GM23338 (cell line): ENCODE results near the gene MRO. TPM values are rescaled to one million over a fixed set of nuclear protein-coding genes. Genes with fewer than 3 reads are reported as not detected.

Experiments used
- ATAC-seq: fragments of 200-7000 bp; cut with Tn5 transposase; 3 replicates; pipeline ENCODE4 v1.9.1; 2020
- DNase-seq: peaks from one replicate; pipeline ENCODE4 v3.0.0-alpha.2; 2015; ENCODE audit warnings: low spot score
- H2AFZ ChIP-seq: fragments of 200-600 bp; sonication (generic); 2 replicates; pipeline ENCODE4 v1.8.0; 2016; ENCODE audit warnings: antibody characterized with exemption, mild to moderate bottlenecking, moderate library complexity
- H3F3A ChIP-seq: fragments of 200-600 bp; sonication (generic); replicated peaks from 2 replicates; pipeline ENCODE4 v1.8.0; 2017; ENCODE audit warnings: antibody characterized with exemption, mixed run types, low read depth
- H3K27ac ChIP-seq: fragments of 200-600 bp; sonication (generic); 2 replicates; pipeline ENCODE4 v1.6.1; 2016; ENCODE audit warnings: low read depth
- H3K27me3 ChIP-seq: fragments of 200-600 bp; sonication (generic); 2 replicates; pipeline ENCODE4 v1.8.0; 2016; ENCODE audit warnings: mild to moderate bottlenecking, mixed run types, moderate library complexity; ENCODE audit not compliant: insufficient read depth
- H3K36me3 ChIP-seq: fragments of 200-600 bp; sonication (generic); 2 replicates; pipeline ENCODE4 v1.8.0; 2016; ENCODE audit warnings: mild to moderate bottlenecking; ENCODE audit not compliant: insufficient read depth
- H3K4me1 ChIP-seq: fragments of 200-600 bp; sonication (generic); 2 replicates; pipeline ENCODE4 v1.8.0; 2016; ENCODE audit warnings: mild to moderate bottlenecking, moderate library complexity; ENCODE audit not compliant: insufficient read depth
- H3K4me2 ChIP-seq: fragments of 200-600 bp; sonication (generic); 2 replicates; pipeline ENCODE4 v1.7.1; 2017; ENCODE audit warnings: mixed run types
- H3K4me3 ChIP-seq: fragments of 200-600 bp; sonication (generic); 2 replicates; pipeline ENCODE4 v1.6.1; 2016; ENCODE audit warnings: mixed run types
- H3K79me2 ChIP-seq: fragments of 200-600 bp; sonication (generic); replicated peaks from 2 replicates; pipeline ENCODE4 v1.8.0; 2017; ENCODE audit warnings: mild to moderate bottlenecking; ENCODE audit not compliant: insufficient read depth
- H3K9me2 ChIP-seq: fragments of 200-600 bp; sonication (generic); 2 replicates; pipeline ENCODE4 v1.8.0; 2017; ENCODE audit not compliant: insufficient read depth
- H4K20me1 ChIP-seq: fragments of 200-600 bp; sonication (generic); replicated peaks from 2 replicates; pipeline ENCODE4 v1.8.0; 2017; ENCODE audit warnings: mild to moderate bottlenecking; ENCODE audit not compliant: insufficient read depth
- H3K27ac Mint-ChIP-seq: 2 replicates; pipeline ENCODE4 v1.8.0; 2020; ENCODE audit warnings: inconsistent platforms, mild to moderate bottlenecking, moderate library complexity, mixed read lengths
- H3K27me3 Mint-ChIP-seq: 3 replicates; pipeline ENCODE4 v1.8.0; 2022; ENCODE audit warnings: low read depth, mild to moderate bottlenecking, moderate library complexity, mixed read lengths, inconsistent platforms; ENCODE audit not compliant: insufficient read depth, poor library complexity
- H3K36me3 Mint-ChIP-seq: 3 replicates; pipeline ENCODE4 v1.8.0; 2021; ENCODE audit warnings: low read depth, mild to moderate bottlenecking, inconsistent platforms, moderate library complexity, mixed read lengths
- H3K4me1 Mint-ChIP-seq: 3 replicates; pipeline ENCODE4 v1.8.0; 2020; ENCODE audit warnings: mild to moderate bottlenecking, inconsistent platforms, mixed read lengths
- H3K4me3 Mint-ChIP-seq: 3 replicates; pipeline ENCODE4 v1.8.0; 2021; ENCODE audit warnings: moderate library complexity, mild to moderate bottlenecking, inconsistent platforms, mixed read lengths
- H3K9me3 Mint-ChIP-seq: 3 replicates; pipeline ENCODE4 v1.8.0; 2020; ENCODE audit warnings: moderate library complexity, mild to moderate bottlenecking, inconsistent platforms, mixed read lengths
- CREB1 ChIP-seq: fragments of 250-450 bp; sonication (Bioruptor Pico); IDR thresholded peaks from 2 replicates; pipeline ENCODE4 v1.5.0; 2020; ENCODE audit warnings: low read depth, mild to moderate bottlenecking, moderate library complexity
- EZH2 ChIP-seq: fragments of 200-600 bp; sonication (generic); IDR thresholded peaks from one replicate; pipeline ENCODE4 v1.8.0; 2017; ENCODE audit warnings: antibody characterized with exemption, mild to moderate bottlenecking, low read depth; ENCODE audit not compliant: unreplicated experiment
- EZH2phosphoT487 ChIP-seq: fragments of 200-600 bp; sonication (generic); IDR thresholded peaks from one replicate; pipeline ENCODE4 v1.8.1; 2018; ENCODE audit warnings: antibody characterized with exemption; ENCODE audit not compliant: unreplicated experiment
- JUNB ChIP-seq: IDR thresholded peaks from one replicate; pipeline ENCODE4 v1.6.1; 2016; ENCODE audit warnings: antibody characterized with exemption; ENCODE audit not compliant: unreplicated experiment
- NANOG ChIP-seq: IDR thresholded peaks from 2 replicates; pipeline ENCODE4 v1.6.1; 2016; ENCODE audit warnings: antibody characterized with exemption, borderline replicate concordance
- POLR2AphosphoS5 ChIP-seq: IDR thresholded peaks from 2 replicates; pipeline ENCODE4 v1.6.1; 2016; ENCODE audit warnings: antibody characterized with exemption, low read depth
- ZNF114 ChIP-seq: fragments of 250-450 bp; sonication (Bioruptor Pico); IDR thresholded peaks from 2 replicates; pipeline ENCODE4 v1.5.0; 2020; ENCODE audit warnings: mild to moderate bottlenecking, moderate library complexity
- ZNF331 ChIP-seq: fragments of 250-450 bp; sonication (Bioruptor Pico); IDR thresholded peaks from 2 replicates; pipeline ENCODE4 v1.5.0; 2020; ENCODE audit warnings: low read depth, mild to moderate bottlenecking, moderate library complexity
- polyA plus RNA-seq: library from polyadenylated mRNA; unstranded; fragments of >200 nt; fragmentation: Nextera tagmentation; extraction: Ambion mirVana; gene quantifications from 2 replicates; pipeline ENCODE4 v1.2.1, GENCODE V29; 2016
- total RNA-seq: library from RNA; depleted of rRNA; stranded (reverse); fragments of >200 nt; shearing (Covaris generic); gene quantifications from 2 replicates; pipeline ENCODE4 v1.2.3, GENCODE V29; 2014
- TF ChIP-seq, protein P1 (sequence below): IDR thresholded peaks from one replicate; pipeline ENCODE4 v1.6.1; 2018; ENCODE audit warnings: antibody characterized with exemption; ENCODE audit not compliant: unreplicated experiment
- TF ChIP-seq, protein P2 (sequence below): fragments of 250-450 bp; sonication (Bioruptor Pico); IDR thresholded peaks from 2 replicates; pipeline ENCODE4 v1.5.0; 2020; ENCODE audit warnings: mild to moderate bottlenecking, moderate library complexity
- TF ChIP-seq, protein P3 (sequence below), 2 experiments: fragments of 200-600 bp in 1 of 2; sonication (generic) in 1 of 2; conservative IDR thresholded peaks; 2 replicates each; pipeline versions ENCODE4 v1.5.1 to v1.6.1; 2016 to 2017; ENCODE audit warnings: antibody characterized with exemption in 2 of 2, low read depth in 2 of 2, mild to moderate bottlenecking in 2 of 2, moderate library complexity in 1 of 2

MRO gene
- total and polyA plus RNA-seq, 2 experiments from 2014 or later: 0.78 to 0.80 TPM

DNA sequence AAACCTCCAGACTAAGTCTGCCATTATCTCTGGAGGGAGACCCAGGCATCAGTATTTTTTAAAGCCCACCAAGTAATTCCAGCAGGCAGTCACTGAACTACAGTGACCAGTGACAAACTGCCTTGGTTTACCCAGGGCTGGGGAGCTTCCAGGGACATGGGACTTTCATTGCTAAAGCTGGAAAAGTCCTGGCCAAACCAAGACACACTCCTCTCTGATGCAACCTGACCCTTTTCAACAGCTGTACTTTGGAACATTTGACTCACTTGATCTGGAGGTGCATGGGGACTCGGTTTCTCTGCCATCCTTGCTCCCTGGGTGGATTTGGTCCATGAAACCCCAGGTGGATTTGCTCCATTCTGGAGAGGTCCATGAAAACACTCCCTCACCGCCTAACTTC is 7.0 kb downstream of the MRO start:
- peaks cover 12% of the 10 kb centered on the region for H3K4me1 Mint-ChIP-seq
- no peak overlapping the region for H3K4me3 ChIP-seq
- no peak overlapping the region for H3K4me3 Mint-ChIP-seq
- H3K79me2 ChIP-seq: no peaks in the 10 kb centered on the region
- H2AFZ ChIP-seq: no peak overlapping the region; the same call in 1 of the 2 replicates
- TF ChIP-seq, protein P1, sequence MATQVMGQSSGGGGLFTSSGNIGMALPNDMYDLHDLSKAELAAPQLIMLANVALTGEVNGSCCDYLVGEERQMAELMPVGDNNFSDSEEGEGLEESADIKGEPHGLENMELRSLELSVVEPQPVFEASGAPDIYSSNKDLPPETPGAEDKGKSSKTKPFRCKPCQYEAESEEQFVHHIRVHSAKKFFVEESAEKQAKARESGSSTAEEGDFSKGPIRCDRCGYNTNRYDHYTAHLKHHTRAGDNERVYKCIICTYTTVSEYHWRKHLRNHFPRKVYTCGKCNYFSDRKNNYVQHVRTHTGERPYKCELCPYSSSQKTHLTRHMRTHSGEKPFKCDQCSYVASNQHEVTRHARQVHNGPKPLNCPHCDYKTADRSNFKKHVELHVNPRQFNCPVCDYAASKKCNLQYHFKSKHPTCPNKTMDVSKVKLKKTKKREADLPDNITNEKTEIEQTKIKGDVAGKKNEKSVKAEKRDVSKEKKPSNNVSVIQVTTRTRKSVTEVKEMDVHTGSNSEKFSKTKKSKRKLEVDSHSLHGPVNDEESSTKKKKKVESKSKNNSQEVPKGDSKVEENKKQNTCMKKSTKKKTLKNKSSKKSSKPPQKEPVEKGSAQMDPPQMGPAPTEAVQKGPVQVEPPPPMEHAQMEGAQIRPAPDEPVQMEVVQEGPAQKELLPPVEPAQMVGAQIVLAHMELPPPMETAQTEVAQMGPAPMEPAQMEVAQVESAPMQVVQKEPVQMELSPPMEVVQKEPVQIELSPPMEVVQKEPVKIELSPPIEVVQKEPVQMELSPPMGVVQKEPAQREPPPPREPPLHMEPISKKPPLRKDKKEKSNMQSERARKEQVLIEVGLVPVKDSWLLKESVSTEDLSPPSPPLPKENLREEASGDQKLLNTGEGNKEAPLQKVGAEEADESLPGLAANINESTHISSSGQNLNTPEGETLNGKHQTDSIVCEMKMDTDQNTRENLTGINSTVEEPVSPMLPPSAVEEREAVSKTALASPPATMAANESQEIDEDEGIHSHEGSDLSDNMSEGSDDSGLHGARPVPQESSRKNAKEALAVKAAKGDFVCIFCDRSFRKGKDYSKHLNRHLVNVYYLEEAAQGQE: no peak
- no peak for TF ChIP-seq JUNB
- TF ChIP-seq CREB1 (CRISPR knock-in tag): no peak
- no peak for TF ChIP-seq EZH2
- DNase-seq (no peak), ATAC-seq (no peak)
- no peak overlapping the region for H3K27ac Mint-ChIP-seq
- H3K9me3 Mint-ChIP-seq: peaks cover 4% of the 10 kb centered on the region; the same call in 2 of the 3 replicates
- no peaks in the 10 kb centered on the region for H3K27me3 Mint-ChIP-seq
- no peaks in the 10 kb centered on the region for H4K20me1 ChIP-seq
- no peaks in the 10 kb centered on the region for H3K27me3 ChIP-seq
- no peaks in the 10 kb centered on the region for H3F3A ChIP-seq
- H3K36me3 Mint-ChIP-seq: no peaks in the 10 kb centered on the region; the same call in 1 of the 3 replicates
- H3K27ac ChIP-seq: no peak overlapping the region
- H3K36me3 ChIP-seq: no peaks in the 10 kb centered on the region
- peaks cover 14% of the 10 kb centered on the region for H3K4me1 ChIP-seq
- 0 out of 2 replicates have a peak, but pooled peaks cover 7% of the 10 kb centered on the region for H3K9me2 ChIP-seq
- H3K4me2 ChIP-seq: no peak overlapping the region

DNA sequence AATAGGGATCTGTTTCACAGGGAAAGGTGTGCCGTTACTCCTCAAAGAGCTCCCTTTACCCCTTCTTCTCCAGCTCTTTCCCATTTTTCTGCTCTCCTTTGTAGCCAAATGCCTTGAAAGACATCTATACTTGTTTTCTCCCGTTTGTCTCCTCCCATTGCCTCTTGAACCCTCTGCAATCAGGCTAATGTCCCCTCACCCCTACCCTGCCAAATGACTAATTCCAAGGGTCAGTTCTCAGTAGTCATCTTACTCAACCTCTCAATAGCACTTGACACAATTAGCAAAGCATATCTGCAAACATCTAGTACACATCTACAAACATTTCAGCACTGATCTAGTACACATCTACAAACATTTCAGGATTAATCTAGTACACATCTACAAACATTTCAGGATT is 12.6 kb downstream of the MRO start:
- no peak for ATAC-seq
- H3K4me3 ChIP-seq: no peak overlapping the region

More for the DNA sequence above, 12.6 kb downstream of the MRO start:
- Histone ChIP-seq H3K27ac (no peak overlapping the region), H3K27me3 (no peaks in the 10 kb centered on the region), H4K20me1 (no peaks in the 10 kb centered on the region), H3K36me3 (no peaks in the 10 kb centered on the region), H3K9me2 (no peaks in the 10 kb centered on the region; the same call in 1 of the 2 replicates), H3K79me2 (no peaks in the 10 kb centered on the region), H2AFZ (no peak overlapping the region), H3K4me2 (no peak overlapping the region), H3K4me1 (peaks cover 2% of the 10 kb centered on the region), H3F3A (no peaks in the 10 kb centered on the region)
- Mint-ChIP-seq H3K4me3 (no peak overlapping the region), H3K4me1 (peaks cover 2% of the 10 kb centered on the region; the same call in 2 of the 3 replicates), H3K36me3 (no peaks in the 10 kb centered on the region; the same call in 2 of the 3 replicates), H3K27me3 (peaks cover 8% of the 10 kb centered on the region), H3K27ac (no peak overlapping the region), H3K9me3 (peaks cover 4% of the 10 kb centered on the region; the same call in 1 of the 3 replicates)
- no peak for DNase-seq
- TF ChIP-seq, protein P2, sequence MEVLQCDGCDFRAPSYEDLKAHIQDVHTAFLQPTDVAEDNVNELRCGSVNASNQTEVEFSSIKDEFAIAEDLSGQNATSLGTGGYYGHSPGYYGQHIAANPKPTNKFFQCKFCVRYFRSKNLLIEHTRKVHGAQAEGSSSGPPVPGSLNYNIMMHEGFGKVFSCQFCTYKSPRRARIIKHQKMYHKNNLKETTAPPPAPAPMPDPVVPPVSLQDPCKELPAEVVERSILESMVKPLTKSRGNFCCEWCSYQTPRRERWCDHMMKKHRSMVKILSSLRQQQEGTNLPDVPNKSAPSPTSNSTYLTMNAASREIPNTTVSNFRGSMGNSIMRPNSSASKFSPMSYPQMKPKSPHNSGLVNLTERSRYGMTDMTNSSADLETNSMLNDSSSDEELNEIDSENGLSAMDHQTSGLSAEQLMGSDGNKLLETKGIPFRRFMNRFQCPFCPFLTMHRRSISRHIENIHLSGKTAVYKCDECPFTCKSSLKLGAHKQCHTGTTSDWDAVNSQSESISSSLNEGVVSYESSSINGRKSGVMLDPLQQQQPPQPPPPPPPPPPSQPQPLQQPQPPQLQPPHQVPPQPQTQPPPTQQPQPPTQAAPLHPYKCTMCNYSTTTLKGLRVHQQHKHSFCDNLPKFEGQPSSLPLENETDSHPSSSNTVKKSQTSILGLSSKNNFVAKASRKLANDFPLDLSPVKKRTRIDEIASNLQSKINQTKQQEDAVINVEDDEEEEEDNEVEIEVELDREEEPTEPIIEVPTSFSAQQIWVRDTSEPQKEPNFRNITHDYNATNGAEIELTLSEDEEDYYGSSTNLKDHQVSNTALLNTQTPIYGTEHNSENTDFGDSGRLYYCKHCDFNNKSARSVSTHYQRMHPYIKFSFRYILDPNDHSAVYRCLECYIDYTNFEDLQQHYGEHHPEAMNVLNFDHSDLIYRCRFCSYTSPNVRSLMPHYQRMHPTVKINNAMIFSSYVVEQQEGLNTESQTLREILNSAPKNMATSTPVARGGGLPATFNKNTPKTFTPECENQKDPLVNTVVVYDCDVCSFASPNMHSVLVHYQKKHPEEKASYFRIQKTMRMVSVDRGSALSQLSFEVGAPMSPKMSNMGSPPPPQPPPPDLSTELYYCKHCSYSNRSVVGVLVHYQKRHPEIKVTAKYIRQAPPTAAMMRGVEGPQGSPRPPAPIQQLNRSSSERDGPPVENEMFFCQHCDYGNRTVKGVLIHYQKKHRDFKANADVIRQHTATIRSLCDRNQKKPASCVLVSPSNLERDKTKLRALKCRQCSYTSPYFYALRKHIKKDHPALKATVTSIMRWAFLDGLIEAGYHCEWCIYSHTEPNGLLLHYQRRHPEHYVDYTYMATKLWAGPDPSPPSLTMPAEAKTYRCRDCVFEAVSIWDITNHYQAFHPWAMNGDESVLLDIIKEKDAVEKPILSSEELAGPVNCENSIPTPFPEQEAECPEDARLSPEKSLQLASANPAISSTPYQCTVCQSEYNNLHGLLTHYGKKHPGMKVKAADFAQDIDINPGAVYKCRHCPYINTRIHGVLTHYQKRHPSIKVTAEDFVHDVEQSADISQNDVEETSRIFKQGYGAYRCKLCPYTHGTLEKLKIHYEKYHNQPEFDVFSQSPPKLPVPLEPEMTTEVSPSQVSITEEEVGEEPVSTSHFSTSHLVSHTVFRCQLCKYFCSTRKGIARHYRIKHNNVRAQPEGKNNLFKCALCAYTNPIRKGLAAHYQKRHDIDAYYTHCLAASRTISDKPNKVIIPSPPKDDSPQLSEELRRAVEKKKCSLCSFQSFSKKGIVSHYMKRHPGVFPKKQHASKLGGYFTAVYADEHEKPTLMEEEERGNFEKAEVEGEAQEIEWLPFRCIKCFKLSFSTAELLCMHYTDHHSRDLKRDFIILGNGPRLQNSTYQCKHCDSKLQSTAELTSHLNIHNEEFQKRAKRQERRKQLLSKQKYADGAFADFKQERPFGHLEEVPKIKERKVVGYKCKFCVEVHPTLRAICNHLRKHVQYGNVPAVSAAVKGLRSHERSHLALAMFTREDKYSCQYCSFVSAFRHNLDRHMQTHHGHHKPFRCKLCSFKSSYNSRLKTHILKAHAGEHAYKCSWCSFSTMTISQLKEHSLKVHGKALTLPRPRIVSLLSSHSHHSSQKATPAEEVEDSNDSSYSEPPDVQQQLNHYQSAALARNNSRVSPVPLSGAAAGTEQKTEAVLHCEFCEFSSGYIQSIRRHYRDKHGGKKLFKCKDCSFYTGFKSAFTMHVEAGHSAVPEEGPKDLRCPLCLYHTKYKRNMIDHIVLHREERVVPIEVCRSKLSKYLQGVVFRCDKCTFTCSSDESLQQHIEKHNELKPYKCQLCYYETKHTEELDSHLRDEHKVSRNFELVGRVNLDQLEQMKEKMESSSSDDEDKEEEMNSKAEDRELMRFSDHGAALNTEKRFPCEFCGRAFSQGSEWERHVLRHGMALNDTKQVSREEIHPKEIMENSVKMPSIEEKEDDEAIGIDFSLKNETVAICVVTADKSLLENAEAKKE (CRISPR knock-in tag): no peak
- no peak for TF ChIP-seq JUNB
- TF ChIP-seq CREB1 (CRISPR knock-in tag): no peak
- TF ChIP-seq ZNF331: no peak
- TF ChIP-seq EZH2phosphoT487: no peak
- TF ChIP-seq NANOG: no peak
- TF ChIP-seq POLR2AphosphoS5: no peak
- TF ChIP-seq ZNF114 (CRISPR knock-in tag): no peak
- TF ChIP-seq, protein P3, sequence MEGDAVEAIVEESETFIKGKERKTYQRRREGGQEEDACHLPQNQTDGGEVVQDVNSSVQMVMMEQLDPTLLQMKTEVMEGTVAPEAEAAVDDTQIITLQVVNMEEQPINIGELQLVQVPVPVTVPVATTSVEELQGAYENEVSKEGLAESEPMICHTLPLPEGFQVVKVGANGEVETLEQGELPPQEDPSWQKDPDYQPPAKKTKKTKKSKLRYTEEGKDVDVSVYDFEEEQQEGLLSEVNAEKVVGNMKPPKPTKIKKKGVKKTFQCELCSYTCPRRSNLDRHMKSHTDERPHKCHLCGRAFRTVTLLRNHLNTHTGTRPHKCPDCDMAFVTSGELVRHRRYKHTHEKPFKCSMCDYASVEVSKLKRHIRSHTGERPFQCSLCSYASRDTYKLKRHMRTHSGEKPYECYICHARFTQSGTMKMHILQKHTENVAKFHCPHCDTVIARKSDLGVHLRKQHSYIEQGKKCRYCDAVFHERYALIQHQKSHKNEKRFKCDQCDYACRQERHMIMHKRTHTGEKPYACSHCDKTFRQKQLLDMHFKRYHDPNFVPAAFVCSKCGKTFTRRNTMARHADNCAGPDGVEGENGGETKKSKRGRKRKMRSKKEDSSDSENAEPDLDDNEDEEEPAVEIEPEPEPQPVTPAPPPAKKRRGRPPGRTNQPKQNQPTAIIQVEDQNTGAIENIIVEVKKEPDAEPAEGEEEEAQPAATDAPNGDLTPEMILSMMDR (conservative IDR thresholded peaks at IDR 0.05; ENCODE audit: low read depth in 2 of 2): no peak
